GM12878 (cell line): Measurements from ENCODE around the gene PRUNE2. TPM values are rescaled to one million over a fixed set of nuclear protein-coding genes. Genes with fewer than 3 reads are reported as not detected.

Source experiments
- ATAC-seq: fragments of 200-7000 bp; cut with Tn5 transposase; 3 replicates; pipeline ENCODE4 v1.9.1; 2020; ENCODE audit warnings: mild to moderate bottlenecking, moderate library complexity
- BruUV-seq: library from RNA; stranded (reverse); fragments of 400-500 nt; replicated peaks from 2 replicates; lab custom pipeline; 2021; lab: Mats Ljungman, UMichigan
- CTCF ChIA-PET: fragments of 300-600 bp; sonication (Branson Sonifier 250); formaldehyde crosslinking; extraction: SDS; loops from one replicate; lab custom pipeline; 2021; ENCODE audit warnings: inconsistent platforms; lab: Yijun Ruan, JAX
- POLR2A ChIA-PET: fragments of 350-600 bp; formaldehyde crosslinking; extraction: SDS; loops from one replicate; lab custom pipeline; 2021; ENCODE audit warnings: inconsistent platforms; lab: Charles Lee
- RAD21 ChIA-PET: fragments of 300-600 bp; sonication (Branson Sonifier 250); formaldehyde crosslinking; loops from one replicate; lab custom pipeline; 2023; ENCODE audit warnings: antibody characterized with exemption; ENCODE audit not compliant: unreplicated experiment; lab: Charles Lee
- SMC1A ChIA-PET: fragments of 300-600 bp; sonication (Branson Sonifier 250); formaldehyde crosslinking; loops from one replicate; lab custom pipeline; 2023; ENCODE audit not compliant: unreplicated experiment, uncharacterized antibody; lab: Charles Lee
- DNase-seq: peaks from one replicate; pipeline ENCODE4 v3.0.0-alpha.2; 2011; ENCODE audit warnings: low read depth, low spot score
- FAIRE-seq: peaks from 3 replicates; lab custom pipeline; 2011; peaks lifted over from hg19 to GRCh38; lab: Jason Lieb, UNC
- H2AFZ ChIP-seq: 2 replicates; pipeline ENCODE4 v1.6.0; 2011; ENCODE audit warnings: low read depth, low read length, control low read depth; ENCODE audit not compliant: control insufficient read depth
- H3K27ac ChIP-seq: 2 replicates; pipeline ENCODE4 v1.5.1; 2011; ENCODE audit warnings: control low read depth; ENCODE audit not compliant: control insufficient read depth, insufficient read depth
- H3K27me3 ChIP-seq, 2 experiments: replicated peaks in 1 of 2; 2 replicates each; pipeline versions ENCODE4 v1.6.0 to v1.6.1; 2011; ENCODE audit warnings: low read length in 1 of 2; ENCODE audit not compliant: control insufficient read depth in 2 of 2, insufficient read depth in 2 of 2
- H3K36me3 ChIP-seq, 2 experiments: 2 replicates each; pipeline ENCODE4 v1.5.1; 2011; ENCODE audit warnings: low read length in 1 of 2; ENCODE audit not compliant: control insufficient read depth in 2 of 2, insufficient read depth in 2 of 2
- H3K4me1 ChIP-seq: 2 replicates; pipeline ENCODE4 v1.6.1; 2011; ENCODE audit warnings: mild to moderate bottlenecking, low read length, moderate library complexity, mixed read lengths; ENCODE audit not compliant: control insufficient read depth, insufficient read depth
- H3K4me2 ChIP-seq: 2 replicates; pipeline ENCODE4 v1.6.0; 2011; ENCODE audit warnings: control low read depth; ENCODE audit not compliant: control insufficient read depth, insufficient read depth
- H3K4me3 ChIP-seq: fragments of 200-600 bp; sonication (generic); 2 replicates; pipeline ENCODE4 v1.5.1; 2016
- H3K79me2 ChIP-seq: 2 replicates; pipeline ENCODE4 v1.6.0; 2011; ENCODE audit warnings: low read length; ENCODE audit not compliant: control insufficient read depth, insufficient read depth
- H3K9ac ChIP-seq: 2 replicates; pipeline ENCODE4 v1.8.0; 2011; ENCODE audit warnings: low read length, control low read depth, mixed read lengths; ENCODE audit not compliant: control insufficient read depth, insufficient read depth
- H3K9me3 ChIP-seq: replicated peaks from 3 replicates; pipeline ENCODE4 v1.5.1; 2011; ENCODE audit warnings: mild to moderate bottlenecking, low read length; ENCODE audit not compliant: control insufficient read depth, insufficient read depth
- H4K20me1 ChIP-seq: 2 replicates; pipeline ENCODE4 v1.6.0; 2011; ENCODE audit not compliant: control insufficient read depth, insufficient read depth
- BMI1 ChIP-seq: fragments of 450-650 bp; IDR thresholded peaks from 2 replicates; pipeline ENCODE4 v1.6.1; 2016; ENCODE audit warnings: mild to moderate bottlenecking, moderate library complexity, borderline replicate concordance
- CHD2 ChIP-seq: IDR thresholded peaks from 2 replicates; pipeline ENCODE4 v1.6.1; 2011; ENCODE audit warnings: low read depth, low read length, improper control_type of control experiment, borderline replicate concordance
- CREB1 ChIP-seq: IDR thresholded peaks from 2 replicates; pipeline ENCODE4 v1.6.1; 2012; ENCODE audit warnings: low read depth, mild to moderate bottlenecking, inconsistent platforms
- PAX5 ChIP-seq: IDR thresholded peaks from 2 replicates; pipeline ENCODE4 v1.6.1; 2011; ENCODE audit warnings: low read depth, low read length, borderline replicate concordance
- SMAD5 ChIP-seq: IDR thresholded peaks from 2 replicates; pipeline ENCODE4 v1.6.1; 2016; ENCODE audit warnings: antibody characterized with exemption, low read depth
- STAT3 ChIP-seq: IDR thresholded peaks from 2 replicates; pipeline ENCODE4 v1.6.1; 2011; ENCODE audit warnings: low read depth, low read length, improper control_type of control experiment
- WGBS: methylation state at CpG from one replicate; pipeline ENCODE4 v1.1.6; 2016; ENCODE audit warnings: low lambda C conversion rate; ENCODE audit not compliant: insufficient replicate concordance, insufficient coverage; ENCODE audit errors: missing lambda C conversion rate; 5-methylcytosine and 5-hydroxymethylcytosine counted together
- in situ Hi-C: fragments of 300-500 bp; cut with MboI; formaldehyde crosslinking; loops from 9 replicates; pipeline ENCODE4 v1.14.3; 2018; ENCODE audit warnings: mixed read lengths
- intact Hi-C: fragments of 100-400 bp; cut with micrococcal nuclease; formaldehyde crosslinking; loops from one replicate; pipeline ENCODE4 v1.14.2; 2022; ENCODE audit not compliant: unreplicated experiment
- polyA plus RNA-seq, 11 experiments: library from polyadenylated mRNA; depleted of rRNA in 4 of 11; unstranded in 6 of 11; stranded (reverse) in 5 of 11; fragments of >200 nt; fragmentation: Nextera tagmentation in 4 of 11; fragmentation: Illumina TruSeq in 1 of 11; extraction: Ambion mirVana in 4 of 11; extraction: Trizol in 1 of 11; gene quantifications; 1 replicate in 1 of 11; 2 replicates in 10 of 11; pipeline versions ENCODE4 v1.2.1 to v1.2.3, GENCODE V29; 2011 to 2016; ENCODE audit warnings: inconsistent platforms in 2 of 11, missing spikeins in 2 of 11, low read depth in 1 of 11
- total RNA-seq, 4 experiments: library from RNA; depleted of rRNA in 3 of 4; stranded (reverse); fragments of >200 nt in 3 of 4; fragmentation: Illumina TruSeq in 1 of 4; extraction: Trizol in 1 of 4; gene quantifications; 2 replicates each; pipeline versions ENCODE4 v1.2.1 to v1.2.3, GENCODE V29; 2013 to 2021

PRUNE2 gene
- total and polyA plus RNA-seq, 10 of the 15 experiments (the other 5 are each of a cell fraction or from before 2014, with no cell fraction given): 0.07 to 0.63 (median 0.25) TPM

DNA sequence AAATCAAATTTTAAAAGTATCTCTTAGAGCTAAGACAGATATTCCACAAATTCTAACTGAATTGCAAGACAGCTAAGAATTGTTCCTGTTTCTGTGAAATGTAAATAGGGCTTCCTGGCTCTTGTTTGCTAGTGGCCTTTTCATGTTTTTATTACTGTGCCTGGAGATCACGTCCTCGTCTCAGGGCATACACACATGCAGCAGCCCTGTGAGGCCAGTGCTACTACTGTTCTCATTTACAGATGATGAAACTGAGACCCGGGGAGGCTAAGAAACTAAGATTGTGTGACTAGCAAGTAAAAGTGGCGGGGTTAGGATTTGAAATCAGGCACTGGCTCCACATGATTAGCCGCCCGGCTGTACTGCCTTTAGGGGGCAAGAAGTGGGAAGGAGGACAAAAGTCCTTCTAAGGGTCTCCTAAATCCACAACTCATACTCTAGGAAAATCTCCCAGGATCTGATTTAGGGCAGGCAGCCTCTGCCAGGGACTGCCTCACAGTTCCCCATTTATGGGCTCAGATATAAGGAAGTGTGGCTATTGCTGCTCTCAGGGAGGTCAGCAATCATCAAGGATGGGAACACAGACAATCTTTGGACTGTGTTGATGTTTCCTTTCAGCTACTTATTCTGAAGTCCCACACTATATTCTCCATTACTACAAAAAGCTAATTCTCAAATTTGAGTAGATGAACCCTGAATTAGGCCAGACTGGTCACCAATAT, 7.9 kb downstream of the PRUNE2 start:
- no peaks in the 10 kb centered on the region for H3K9me3 ChIP-seq
- WGBS: 37% methylated on average over 6 of the region's 6 CpGs
- no peak overlapping the region for H2AFZ ChIP-seq
- DNase-seq: no peak
- no peak overlapping the region for H3K27ac ChIP-seq
- no peak for FAIRE-seq
- TF ChIP-seq CREB1: no peak
- CTCF ChIA-PET: no interaction called here
- H3K36me3 ChIP-seq: no peaks in the 10 kb centered on the region
- no peak for ATAC-seq
- no peak overlapping the region for H3K9ac ChIP-seq
- no peaks in the 10 kb centered on the region for H3K79me2 ChIP-seq
- H3K4me2 ChIP-seq: no peak overlapping the region
- SMC1A ChIA-PET: no interaction called here
- no peak overlapping the region for H3K4me3 ChIP-seq
- RAD21 ChIA-PET: no interaction called here
- peaks cover 1 to 9% of the 10 kb centered on the region in 2 experiments; a peak in 3 of 4 replicates for H3K27me3 ChIP-seq
- intact Hi-C loops: no loop called here
- H4K20me1 ChIP-seq: no peaks in the 10 kb centered on the region
- in situ Hi-C loops: no loop called here
- H3K4me1 ChIP-seq: no peaks in the 10 kb centered on the region
- POLR2A ChIA-PET: no interaction called here
- no TSS peak for BruUV-seq

- no peak overlapping the region for H3K27ac ChIP-seq
- SMC1A ChIA-PET: no interaction called here
- H3K36me3 ChIP-seq: no peaks in the 10 kb centered on the region
- no peak overlapping the region for H3K4me2 ChIP-seq
- no peak for ATAC-seq
- FAIRE-seq: no peak
- POLR2A ChIA-PET: no interaction called here
- 36% methylated on average over 3 of the region's 3 CpGs for WGBS
- CTCF ChIA-PET: no interaction called here
- 0 out of 2 replicates have a peak, but pooled peaks cover 2% of the 10 kb centered on the region for H3K4me1 ChIP-seq
- no peaks in the 10 kb centered on the region for H4K20me1 ChIP-seq
- peaks cover 0 to 7% of the 10 kb centered on the region in 2 experiments; a peak in 3 of 4 replicates for H3K27me3 ChIP-seq
- intact Hi-C loops: no loop called here
- H3K79me2 ChIP-seq: no peaks in the 10 kb centered on the region
- RAD21 ChIA-PET: no interaction called here
- no peak overlapping the region for H2AFZ ChIP-seq
- no TSS peak for BruUV-seq
- no peak for DNase-seq
- H3K9ac ChIP-seq: no peak overlapping the region
- H3K4me3 ChIP-seq: no peak overlapping the region
- no peaks in the 10 kb centered on the region for H3K9me3 ChIP-seq
- TF ChIP-seq SMAD5 (no peak), PAX5 (no peak), BMI1 (no peak), STAT3 (no peak), CHD2 (no peak)
- in situ Hi-C loops: no loop called here
Observed at GRCh38 chr9:76896035-76896434, 9.9 kb downstream of the PRUNE2 start.
